Activated CD4-positive, CD25-positive, alpha-beta regulatory T cell treated with anti-CD3 and anti-CD28 coated beads, Interleukin-2, amount 50 U/mL, for 72 hours (primary cell): ENCODE results near the gene GALNT15.

Experiments used
- DNase-seq: peaks from one replicate; pipeline ENCODE4 v3.0.0; 2021

Gene GALNT15

GRCh38 chr3:16233806-16234205 lies 59.3 kb downstream of the GALNT15 start:
- no peak for DNase-seq

GRCh38 chr3:16234281-16234680 lies 59.8 kb downstream of the GALNT15 start:
- DNase-seq, result no peak

- no peak for DNase-seq
These were observed 61.7 kb downstream of the GALNT15 start for GRCh38 chr3:16236030-16236639.

- DNase-seq, result no peak
These were observed 62.4 kb downstream of the GALNT15 start for GRCh38 chr3:16236856-16237393.

GRCh38 chr3:16239086-16239770 lies 64.7 kb downstream of the GALNT15 start:
- no peak for DNase-seq

GRCh38 chr3:16239780-16240179 lies 65.3 kb downstream of the GALNT15 start:
- DNase-seq, result no peak

- no peak for DNase-seq
These were observed 65.9 kb downstream of the GALNT15 start for GRCh38 chr3:16240229-16241023.

GRCh38 chr3:16241225-16241624 lies 66.7 kb downstream of the GALNT15 start:
- no peak for DNase-seq

- DNase-seq, result no peak
These were observed 67.7 kb downstream of the GALNT15 start for GRCh38 chr3:16242177-16242576.

- no peak for DNase-seq
These were observed 69.4 kb downstream of the GALNT15 start for GRCh38 chr3:16243706-16244490.

GRCh38 chr3:16245609-16246008 lies 71.1 kb downstream of the GALNT15 start:
- DNase-seq, result no peak

- DNase-seq, result peak; percentile 71
These were observed 73.0 kb downstream of the GALNT15 start for GRCh38 chr3:16247282-16248061.

- no peak for DNase-seq
These were observed 74.1 kb downstream of the GALNT15 start for GRCh38 chr3:16248556-16248955.

- no peak for DNase-seq
These were observed 74.9 kb downstream of the GALNT15 start for GRCh38 chr3:16249336-16249735.

- DNase-seq, result no peak
These were observed 75.4 kb downstream of the GALNT15 start for GRCh38 chr3:16249886-16250285.

GRCh38 chr3:16251316-16252085 lies 77.0 kb downstream of the GALNT15 start:
- DNase-seq, result no peak

GRCh38 chr3:16252243-16252978 lies 77.9 kb downstream of the GALNT15 start:
- no peak for DNase-seq

- DNase-seq, result no peak
These were observed 78.5 kb downstream of the GALNT15 start for GRCh38 chr3:16252988-16253387.

GRCh38 chr3:16253601-16254000 lies 79.1 kb downstream of the GALNT15 start:
- no peak for DNase-seq

GRCh38 chr3:16254916-16255315 lies 80.4 kb downstream of the GALNT15 start:
- DNase-seq, result no peak

- no peak for DNase-seq
These were observed 80.8 kb downstream of the GALNT15 start for GRCh38 chr3:16255326-16255725.
